SK-N-DZ (cell line): ENCODE data around the gene PAPPA.
A peak's percentile ranks its signal among the peaks of the same experiment; 100 is the strongest.

Source experiments
- DNase-seq: peaks from one replicate; pipeline ENCODE4 v3.0.0-alpha.2; 2015; ENCODE audit warnings: low spot score

PAPPA gene

DNA sequence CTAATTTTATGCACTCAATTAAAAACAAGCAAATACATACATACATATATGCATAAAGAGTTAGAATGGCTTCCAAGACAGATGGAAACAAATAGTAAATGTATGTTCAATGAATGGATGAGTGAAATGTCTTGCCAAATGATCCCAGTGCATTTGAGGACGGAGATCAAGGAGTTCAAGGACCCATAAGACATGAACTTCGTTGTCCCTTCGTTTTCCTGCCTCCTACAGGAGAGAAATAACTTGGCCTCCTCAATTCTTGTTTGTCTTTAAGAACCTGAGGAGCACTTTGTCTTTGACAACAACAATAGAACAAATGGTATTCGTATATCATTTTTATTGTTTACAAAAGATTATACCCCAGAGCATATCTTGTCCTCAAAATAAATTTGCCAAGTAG is 2.4 kb upstream of the PAPPA start:
- DNase-seq: no peak

GRCh38 chr9:116151966-116152381 is 1.6 kb upstream of the PAPPA start:
- no peak for DNase-seq

- no peak for DNase-seq
Observed at GRCh38 chr9:116152390-116152789, 1.2 kb upstream of the PAPPA start.

- DNase-seq: no peak
Observed at GRCh38 chr9:116152941-116153764, 438 bp upstream of the PAPPA start.

DNA sequence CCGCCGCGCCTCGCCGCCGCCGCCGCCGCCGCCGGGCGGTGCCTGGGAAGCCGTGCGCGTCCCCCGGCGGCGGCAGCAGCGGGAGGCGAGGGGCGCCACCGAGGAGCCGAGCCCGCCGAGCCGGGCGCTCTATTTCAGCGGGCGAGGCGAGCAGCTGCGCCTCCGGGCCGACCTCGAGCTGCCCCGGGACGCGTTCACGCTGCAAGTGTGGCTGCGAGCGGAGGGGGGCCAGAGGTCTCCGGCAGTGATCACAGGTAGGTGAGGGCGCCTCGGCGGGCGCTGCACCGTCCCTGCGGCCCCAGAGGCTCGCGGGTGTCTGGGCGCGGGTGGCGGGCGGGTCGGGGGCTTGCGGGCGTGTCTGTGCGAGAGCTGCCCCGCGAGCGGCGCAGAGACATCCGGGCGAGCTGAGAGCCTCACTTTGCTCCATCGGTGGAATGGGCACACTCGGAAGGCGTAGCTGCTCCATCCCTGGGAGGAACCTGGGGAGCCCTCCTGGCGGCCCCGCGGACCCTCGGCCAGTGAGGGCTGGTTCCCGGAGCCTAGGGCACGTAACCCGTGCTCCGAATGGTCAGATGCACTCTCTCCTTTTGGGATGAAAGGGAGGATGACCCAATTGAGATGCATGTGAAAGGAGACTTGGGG is 864 bp downstream of the PAPPA start:
- DNase-seq: peak; percentile 8

DNA sequence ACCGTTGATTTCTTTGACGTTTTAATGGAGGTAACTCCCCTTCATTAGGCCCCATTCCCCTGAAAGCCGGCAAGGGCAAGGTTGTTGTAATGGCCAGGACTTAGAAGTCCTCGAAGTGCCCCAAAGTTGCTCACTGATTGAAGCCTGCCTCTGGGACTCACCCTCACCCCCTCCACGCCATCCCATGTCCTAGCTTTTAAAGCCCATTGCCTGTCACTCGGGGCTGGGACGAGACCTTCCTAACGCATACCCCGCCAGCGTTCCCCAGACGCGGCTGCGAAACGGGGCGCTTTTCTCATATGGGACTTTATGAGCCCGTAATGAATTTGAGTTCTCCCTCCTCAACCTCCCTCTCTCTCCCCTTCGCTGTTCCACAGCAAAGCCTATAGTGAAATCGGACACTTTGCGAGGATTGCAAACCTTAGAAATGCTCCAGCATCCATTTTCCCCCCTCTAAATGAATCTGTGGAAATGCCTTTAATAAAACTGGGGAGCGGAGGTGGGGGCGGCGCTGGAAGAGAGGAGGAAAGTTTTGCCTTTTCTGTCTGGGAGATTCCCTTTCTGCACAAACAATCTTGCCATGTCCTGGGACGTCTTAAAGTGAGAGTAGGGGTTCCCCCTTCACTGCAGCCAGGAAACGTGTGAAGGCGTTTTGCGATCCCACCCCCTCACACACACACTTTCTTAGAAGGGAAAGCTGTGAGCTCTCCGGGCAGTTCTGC is 1.5 kb downstream of the PAPPA start:
- DNase-seq: no peak

- DNase-seq: no peak
Observed at GRCh38 chr9:116155698-116156039, 2.1 kb downstream of the PAPPA start.

DNA sequence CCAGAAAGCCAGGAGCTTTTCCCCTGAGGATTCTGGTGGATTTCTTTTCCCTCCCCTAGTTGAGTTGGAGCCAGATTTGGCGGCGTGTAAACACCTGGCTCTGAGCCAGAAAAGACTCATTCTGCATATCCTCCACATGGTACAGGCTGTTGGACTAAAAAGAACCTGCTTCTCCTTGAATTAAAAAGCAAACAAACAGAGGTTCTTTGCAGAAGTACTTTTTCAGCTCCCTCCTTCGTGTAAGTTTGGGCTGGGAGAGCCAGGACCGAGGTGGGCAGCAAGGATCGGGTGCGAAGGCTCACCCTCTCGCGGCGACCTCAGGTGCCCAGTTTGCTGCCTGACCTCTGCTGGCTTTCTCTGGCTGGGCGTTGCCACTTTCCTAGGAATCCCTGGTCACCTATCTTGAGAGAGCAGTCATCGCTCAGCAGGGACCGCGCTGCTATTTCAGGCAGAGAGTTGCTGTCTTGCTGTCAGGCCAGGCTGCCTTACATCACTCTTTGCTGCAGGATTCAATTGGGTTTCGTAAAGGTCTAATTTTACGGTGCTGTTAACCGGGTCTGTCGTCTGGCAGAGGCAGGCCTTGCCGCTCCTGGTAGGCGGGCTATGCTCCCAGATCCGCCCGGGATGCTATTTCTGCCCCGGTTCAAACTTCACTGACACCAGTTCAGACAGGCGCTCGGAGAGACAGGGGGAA is 3.2 kb downstream of the PAPPA start:
- DNase-seq: peak; percentile 35

DNA sequence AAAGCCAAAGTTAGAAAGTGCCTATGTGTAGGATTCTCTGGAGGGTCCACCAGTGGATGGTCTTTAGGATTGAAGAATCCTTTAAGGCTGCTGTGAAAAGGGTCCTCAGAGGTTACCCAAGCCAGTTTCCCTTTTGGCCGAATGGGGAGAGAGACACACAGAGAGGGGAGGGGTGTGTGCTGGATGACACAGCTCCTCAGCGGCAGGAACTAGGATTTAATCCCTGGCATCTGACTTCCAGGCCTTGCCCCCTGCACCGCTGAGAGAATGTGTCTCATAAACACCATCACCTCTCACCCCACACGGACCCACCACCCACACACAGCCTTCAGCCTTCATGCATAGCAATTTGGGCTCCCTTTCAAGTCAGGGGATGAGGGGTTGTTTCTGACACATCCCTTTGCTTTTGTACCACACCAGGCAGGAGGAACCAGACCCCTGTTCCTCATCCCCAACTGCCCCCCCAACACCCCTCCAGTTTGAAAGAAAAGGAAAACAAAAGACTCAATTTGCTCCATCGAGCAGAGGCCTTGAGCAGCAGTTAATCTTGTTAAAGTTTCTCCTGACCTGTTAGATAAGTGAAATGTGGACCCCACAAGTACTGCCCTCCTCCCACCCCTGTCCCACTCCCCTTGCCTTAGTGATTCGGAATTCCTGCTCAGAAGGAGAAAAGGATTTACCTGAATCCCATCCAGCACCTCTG is 4.0 kb downstream of the PAPPA start:
- no peak for DNase-seq

DNA sequence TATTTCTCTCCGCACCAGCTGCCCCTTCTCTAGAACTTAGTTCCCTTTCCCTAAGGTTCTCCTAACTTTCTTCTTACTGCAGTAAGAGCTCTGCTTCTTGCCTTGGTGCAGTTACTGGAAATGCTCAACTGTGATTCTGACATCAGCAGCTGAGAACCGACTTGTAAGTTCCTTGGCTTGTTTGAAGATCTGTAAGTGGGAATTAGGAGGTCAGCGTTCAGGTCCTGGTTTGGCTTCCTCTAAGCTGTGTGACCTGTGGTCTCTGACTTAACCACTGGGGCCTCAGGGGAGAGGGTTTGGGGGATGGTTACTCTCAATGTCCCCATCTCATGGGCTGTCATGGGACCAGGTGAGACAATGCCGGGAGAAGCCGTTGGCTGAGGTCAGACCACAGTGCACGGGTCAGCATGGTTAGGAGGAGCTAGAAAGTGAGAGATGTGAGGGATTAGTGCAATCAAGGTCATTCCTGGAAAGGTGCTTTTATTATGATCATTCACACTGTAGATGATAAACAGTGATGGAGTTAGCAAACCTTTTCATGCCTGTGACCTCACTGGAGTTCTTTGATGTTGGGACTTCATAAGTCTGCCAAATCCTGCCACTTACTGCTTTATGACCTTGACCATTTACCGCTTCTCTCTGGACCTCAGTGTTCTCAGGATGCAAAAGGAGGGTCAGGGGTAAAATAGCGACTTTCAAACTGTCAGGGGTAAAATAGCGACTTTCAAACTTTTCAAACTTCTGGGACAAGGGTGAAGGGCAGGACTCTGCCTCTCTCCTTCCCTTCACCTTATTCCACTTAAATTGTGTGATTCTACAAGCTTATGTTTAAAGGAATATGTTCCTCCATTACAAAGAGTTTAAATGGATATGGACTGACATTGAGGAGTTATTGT is 7.3 kb downstream of the PAPPA start:
- DNase-seq: no peak

- no peak for DNase-seq
Observed at GRCh38 chr9:116162241-116162781, 8.7 kb downstream of the PAPPA start.

- no peak for DNase-seq
Observed at GRCh38 chr9:116163293-116164055, 9.9 kb downstream of the PAPPA start.

GRCh38 chr9:116165912-116166311 is 12.3 kb downstream of the PAPPA start:
- DNase-seq: no peak

GRCh38 chr9:116166713-116167112 is 13.1 kb downstream of the PAPPA start:
- no peak for DNase-seq

GRCh38 chr9:116168231-116168630 is 14.6 kb downstream of the PAPPA start:
- no peak for DNase-seq

DNA sequence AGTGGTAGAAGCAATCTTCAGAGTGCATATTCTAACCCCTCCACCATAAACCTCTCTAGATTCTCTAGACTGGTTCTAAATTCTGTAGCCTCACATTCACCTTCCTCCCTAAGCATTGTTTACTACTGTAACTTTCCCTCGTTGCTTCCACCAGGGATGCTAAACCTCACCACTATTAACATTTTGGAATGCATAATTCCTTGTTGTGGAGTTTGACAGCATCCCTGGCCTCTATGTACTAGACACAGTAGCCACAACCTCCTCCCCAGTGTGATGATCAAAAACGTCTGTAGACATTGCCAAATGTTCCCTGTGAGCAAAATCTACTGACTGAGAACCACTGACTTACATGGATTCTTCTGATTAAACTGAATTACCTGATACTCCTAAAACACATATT is 18.6 kb downstream of the PAPPA start:
- no peak for DNase-seq

DNA sequence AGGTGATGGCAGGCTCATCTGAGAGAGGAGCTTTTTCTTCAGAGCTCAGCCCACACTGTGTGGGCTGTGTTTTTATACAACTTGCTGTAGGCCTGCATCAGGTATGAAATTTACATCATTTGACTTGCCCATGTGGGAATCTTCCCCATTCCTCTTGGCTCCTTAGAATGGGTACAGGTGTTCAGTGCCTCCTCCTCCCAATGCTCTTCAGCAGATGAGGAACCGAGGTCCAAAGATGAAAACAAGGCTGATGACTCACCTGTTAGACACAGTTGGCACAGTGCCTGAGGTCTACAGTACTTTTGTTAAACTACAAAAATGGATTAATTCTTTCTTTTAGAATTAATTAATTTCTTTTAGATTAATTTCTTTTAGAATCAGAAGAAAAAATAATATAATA is 20.8 kb downstream of the PAPPA start:
- DNase-seq: no peak

DNA sequence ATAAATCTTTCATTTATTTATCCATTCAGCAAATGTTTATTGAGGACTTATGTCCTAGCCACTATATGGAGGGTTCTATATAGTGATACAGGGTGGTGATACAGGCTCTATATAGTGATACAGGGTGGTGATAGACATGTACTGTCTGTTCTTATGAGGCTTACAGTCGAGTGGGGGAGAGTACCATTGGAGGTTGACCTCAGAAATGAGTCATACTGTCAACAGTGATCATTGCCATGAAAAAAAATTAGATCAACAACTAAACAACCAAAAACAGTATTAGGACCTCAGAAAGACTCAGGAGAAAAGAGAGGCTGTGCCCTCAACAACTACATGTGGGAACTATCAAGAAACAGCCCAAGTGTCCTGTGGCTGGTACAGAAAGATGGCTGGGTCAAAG is 22.0 kb downstream of the PAPPA start:
- DNase-seq: no peak

GRCh38 chr9:116178481-116179211 is 25.1 kb downstream of the PAPPA start:
- no peak for DNase-seq
